Heart right ventricle (tissue), 16 donors: ENCODE data around the gene AGAP5. TPM values are rescaled to one million over a fixed set of nuclear protein-coding genes. Genes with fewer than 3 reads are reported as not detected.
A peak's percentile ranks its signal among the peaks of the same experiment; 100 is the strongest.

ENCODE experiments used
- ATAC-seq, 8 donors: fragments of 200-7000 bp; cut with Tn5 transposase; one replicate each; pipeline ENCODE4 v1.9.1; 2020; ENCODE audit warnings: mild to moderate bottlenecking in 8 of 8, moderate library complexity in 8 of 8, moderate number of reproducible peaks in 1 of 8
- DNase-seq, 2 donors: peaks; one replicate each; pipeline ENCODE4 v3.0.0-alpha.2; 2020
- H3K27ac ChIP-seq, 10 donors: fragments of 200-600 bp; sonication (generic) in 2 of 10; one replicate each; pipeline versions ENCODE4 v1.5.0 to v1.8.0; 2020 to 2022; ENCODE audit warnings: mild to moderate bottlenecking in 3 of 10
- H3K27me3 ChIP-seq, 7 donors: fragments of 200-600 bp; one replicate each; pipeline ENCODE4 v1.8.0; 2021 to 2022; ENCODE audit warnings: mild to moderate bottlenecking in 2 of 7
- H3K36me3 ChIP-seq, 9 donors: fragments of 200-600 bp; sonication (generic) in 1 of 9; one replicate each; pipeline versions ENCODE4 v1.5.0 to v1.8.0; 2020 to 2022; ENCODE audit warnings: mild to moderate bottlenecking in 2 of 9
- H3K4me1 ChIP-seq, 9 donors: fragments of 200-600 bp; sonication (generic) in 1 of 9; one replicate each; pipeline versions ENCODE4 v1.5.0 to v1.8.0; 2020 to 2022; ENCODE audit warnings: mild to moderate bottlenecking in 4 of 9
- H3K4me3 ChIP-seq, 10 donors: fragments of 200-600 bp; sonication (generic) in 2 of 10; one replicate each; pipeline versions ENCODE4 v1.5.0 to v1.8.0; 2020 to 2022; ENCODE audit warnings: mild to moderate bottlenecking in 7 of 10, moderate library complexity in 2 of 10
- H3K9me3 ChIP-seq, 11 donors: fragments of 200-600 bp in 10 of 11; sonication (generic) in 2 of 11; one replicate each; pipeline versions ENCODE4 v1.5.0 to v1.8.0; 2013 to 2022; ENCODE audit warnings: mild to moderate bottlenecking in 2 of 11, control low read depth in 1 of 11, moderate library complexity in 1 of 11
- CTCF ChIP-seq, 9 donors: fragments of 200-600 bp; sonication (generic) in 2 of 9; IDR thresholded peaks; one replicate each; pipeline versions ENCODE4 v1.5.0 to v1.8.0; 2021 to 2022; ENCODE audit warnings: antibody characterized with exemption in 9 of 9, mild to moderate bottlenecking in 5 of 9, moderate library complexity in 1 of 9
- WGBS, 2 donors: extraction: QIAGEN DNeasy Blood & Tissue Kit; methylation state at CpG; one replicate each; pipeline ENCODE4 v1.1.7; 2013; ENCODE audit warnings: inconsistent platforms in 1 of 2; 5-methylcytosine and 5-hydroxymethylcytosine counted together
- intact Hi-C, 10 donors: fragments of 100-400 bp; cut with DNase I; formaldehyde crosslinking; loops; one replicate each; pipeline versions ENCODE4 v1.11.1 to v1.14.2; 2022
- polyA plus RNA-seq, 2 donors: library from polyadenylated mRNA; stranded (reverse); fragments of 200-250 nt; gene quantifications; one replicate each; pipeline ENCODE4 v1.2.3, GENCODE V29; 2013
- total RNA-seq, 10 donors: library from RNA; stranded (reverse); fragmentation: NEBNext Ultra II Directional in 3 of 10; extraction: Animal tissue kit (Norgen Biotek cat#: 25700) in 3 of 10; gene quantifications; one replicate each; pipeline versions ENCODE4 v1.2.1 to v1.2.4, GENCODE V29; 2021 to 2023
- donor health status: Arrhythmogenic right ventricular cardiomyopathy.
- donor health status: ischemic (EF 13 %, LVEDD 7.1; RV severe dilation, severe dysfunction).
- donor health status: healthy with polysubstance abuse.
- donor health status: DM: no; HTN: yes; CAD: no.
- donor health status: DM: no; HTN: no; CAD: no.
- donor health status: ischemic (EF 25% LVEDD 6.9; RV normal size, moderate dysfunction).
- donor health status: ischemic (EF 25% LVEDD 5.7; RV mildly dilated, moderate dysfunction).
- donor health status: healthy.
- donor health status: DM: yes; HTN: yes; CAD: no.
- donor health status: Ischemic cardiomyopathy.
- donor health status: ischemic (EF 35%, LVEDD 5.7; RV mildly dilated, moderate dysfunction).
- donor health status: nonischemic (EF 11% LVEDD 7.7; RV severe dilation, severe dysfunction).
- donor health status: DM: yes; HTN: yes; CAD: no.
- donor health status: PGD.
- donor health status: ischemic (EF 29% LVEDD 5.4; RV normal size, mild dysfunction).
- donor health status: nonischemic (EF 23%, LVEDD 6.1; RV moderate dilation, normal function).

Gene AGAP5
- total and polyA plus RNA-seq, 12 donors = 1.8 to 15.1 (median 3.4) TPM

DNA sequence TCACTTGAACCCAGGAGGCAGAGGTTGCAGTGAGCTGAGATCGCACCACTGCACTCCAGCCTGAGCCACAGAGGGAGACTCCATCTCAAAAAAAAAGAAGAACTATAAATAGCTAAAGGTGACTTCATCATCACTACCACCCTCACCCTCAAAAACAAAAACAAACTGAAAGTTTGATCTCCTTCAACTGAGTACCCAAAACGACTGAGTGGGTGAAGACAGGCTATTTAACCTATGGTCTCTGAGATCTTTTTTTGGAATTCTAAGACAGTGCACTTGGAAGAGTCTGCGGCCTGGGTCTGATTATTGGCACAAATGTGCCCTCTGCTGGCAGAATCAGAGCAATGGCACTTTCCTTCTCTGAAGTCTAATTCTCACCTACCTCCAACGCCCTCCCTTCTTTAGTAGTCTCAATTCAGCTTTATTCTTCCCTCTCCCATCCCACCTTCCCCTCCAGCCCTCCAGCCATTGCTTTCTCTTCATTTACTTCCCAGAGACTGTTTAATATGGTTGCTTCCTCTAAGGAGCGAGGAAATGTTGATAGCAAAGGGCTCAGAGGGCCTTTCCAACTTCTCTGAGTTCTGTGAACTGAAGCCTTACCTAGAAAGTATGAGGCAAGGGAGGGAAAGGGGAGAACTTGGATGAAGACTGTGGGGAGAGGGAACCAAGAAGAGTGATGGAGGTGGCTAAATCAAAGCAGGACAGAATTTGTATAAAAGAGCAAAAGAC, 53.7 kb downstream of the AGAP5 start:
- peak overlapping the region in 7 of 10 donors; percentile 10 to 97 (median 50) for H3K27ac ChIP-seq
- 11 to 18% methylated on average over 5 of the region's 5 CpGs for WGBS, 2 donors
- no peaks in the 10 kb centered on the region for H3K36me3 ChIP-seq
- peaks cover 10 to 50% (median 28%) of the 10 kb centered on the region in 9 donors for H3K4me1 ChIP-seq
- H3K27me3 ChIP-seq = no peaks in the 10 kb centered on the region
- TF ChIP-seq CTCF (IDR thresholded peaks at IDR 0.05) = peak; percentile 73 to 93 (median 87)
- intact Hi-C loops = loop anchor here in 9 of 10 donors (1.0 to 5.0 kb wide), 5 partner anchors 112 to 117 kb away; no protein-coding TSS in a partner anchor
- ATAC-seq = peak in 7 of 8 donors; percentile 2 to 46 (median 34)
- H3K9me3 ChIP-seq = no peaks in the 10 kb centered on the region
- no peak for DNase-seq
- no peak overlapping the region for H3K4me3 ChIP-seq

DNA sequence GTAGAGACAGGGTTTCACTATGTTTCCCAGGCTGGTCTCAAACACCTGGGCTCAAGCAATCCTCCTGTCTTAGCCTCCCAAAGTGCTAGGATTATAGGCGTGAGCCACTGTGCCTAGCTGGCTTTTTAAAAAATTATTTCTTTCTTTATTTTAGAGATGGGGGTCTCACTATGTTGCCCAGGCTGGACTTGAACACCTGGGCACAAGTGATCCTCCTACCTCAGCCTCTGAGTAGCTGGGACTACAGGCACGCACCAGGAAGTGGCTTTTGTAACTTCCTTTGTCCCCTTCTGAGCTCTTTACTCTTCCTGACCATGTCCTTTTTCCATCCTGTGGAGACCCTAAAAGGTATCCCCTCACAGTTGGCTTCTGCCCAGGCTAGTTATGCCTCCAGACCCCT, 54.5 kb downstream of the AGAP5 start:
- intact Hi-C loops = loop anchor here in 3 of 10 donors (2.0 to 5.0 kb wide), 3 partner anchors 111 to 116 kb away; no protein-coding TSS in a partner anchor
- Histone ChIP-seq H3K4me3 (no peak overlapping the region), H3K27me3 (no peaks in the 10 kb centered on the region), H3K36me3 (no peaks in the 10 kb centered on the region), H3K9me3 (no peaks in the 10 kb centered on the region), H3K27ac (peak overlapping the region in 1 of 10 donors; percentile 27), H3K4me1 (peaks cover 10 to 42% (median 19%) of the 10 kb centered on the region in 9 donors)
- WGBS, 2 donors = 78 to 81% methylated on average over 2 of the region's 2 CpGs
- DNase-seq = no peak
- no peak for TF ChIP-seq CTCF (IDR thresholded peaks at IDR 0.05)
- ATAC-seq = no peak

DNA sequence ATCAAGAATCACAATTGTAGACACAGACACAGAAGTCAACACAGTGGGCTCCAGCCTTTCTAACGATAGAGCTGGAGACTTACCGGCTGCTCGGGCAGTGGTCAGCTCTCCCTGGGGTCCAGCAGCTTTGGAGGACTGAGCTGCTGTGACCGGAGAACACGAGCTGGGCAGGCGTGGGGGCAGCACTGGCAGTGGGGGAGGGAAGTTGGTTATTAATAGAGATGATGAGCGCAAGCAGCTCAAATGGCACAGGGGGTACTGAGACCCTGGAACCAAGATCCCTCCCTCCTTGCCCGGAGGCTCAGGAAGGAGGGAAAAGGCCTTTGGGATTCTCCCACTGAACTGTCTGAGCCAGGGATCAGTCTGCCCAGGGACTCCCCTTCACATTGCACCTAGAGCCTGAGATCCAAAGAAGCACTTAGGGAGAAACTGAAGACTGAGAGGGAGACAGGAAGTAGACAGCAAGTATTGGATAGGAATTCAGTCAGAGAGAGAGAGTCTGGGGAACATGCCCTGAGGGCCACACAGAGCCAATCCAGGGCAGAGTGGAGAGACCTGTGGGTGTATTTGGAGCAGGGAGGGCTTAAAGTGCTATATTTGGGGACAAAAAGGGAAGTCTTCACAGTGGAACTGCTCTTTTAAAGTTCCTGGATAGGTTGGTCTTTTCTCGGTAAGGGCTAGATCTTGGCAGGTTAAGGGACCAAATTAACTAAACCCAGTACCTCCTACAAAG, 56.4 kb downstream of the AGAP5 start, which contains the start of gene MYOZ1:
Gene MYOZ1, minus strand, starts transcription at position 147 of the 733 bp plus-strand sequence. CDS start 1,457 bp downstream, outside the sequence.
- no peak for ATAC-seq
- intact Hi-C loops = loop anchor here in 3 of 10 donors (2.0 to 5.0 kb wide), 3 partner anchors 109 to 114 kb away; no protein-coding TSS in a partner anchor
- H3K36me3 ChIP-seq = no peaks in the 10 kb centered on the region
- TF ChIP-seq CTCF (IDR thresholded peaks at IDR 0.05) = no peak
- no peaks in the 10 kb centered on the region for H3K27me3 ChIP-seq
- H3K27ac ChIP-seq = peak within 1 kb of the TSS in 3 of 10 donors; percentile 41 to 51 (median 48)
- H3K4me1 ChIP-seq = peaks cover 1 to 23% (median 6%) of the 10 kb centered on the region in 9 donors
- H3K9me3 ChIP-seq = no peaks in the 10 kb centered on the region
- 59 to 63% methylated on average over 9 of the region's 9 CpGs for WGBS, 2 donors
- DNase-seq = no peak
- H3K4me3 ChIP-seq = no peak within 1 kb of the TSS

- peaks cover 0 to 12% (median 6%) of the 10 kb centered on the region in 9 donors for H3K4me1 ChIP-seq
- H3K4me3 ChIP-seq = no peak overlapping the region
- H3K9me3 ChIP-seq = no peaks in the 10 kb centered on the region
- no peak overlapping the region for H3K27ac ChIP-seq
- DNase-seq = no peak
- WGBS, 2 donors = 89 to 94% methylated on average over 3 of the region's 3 CpGs
- TF ChIP-seq CTCF (IDR thresholded peaks at IDR 0.05) = no peak
- no peaks in the 10 kb centered on the region for H3K36me3 ChIP-seq
- intact Hi-C loops = no loop called here
- no peaks in the 10 kb centered on the region for H3K27me3 ChIP-seq
- ATAC-seq = no peak
Observed at GRCh38 chr10:73639286-73639685, 58.6 kb downstream of the AGAP5 start.
